Transverse colon (tissue), 4 donors: ENCODE data around the gene NXPE3. TPM values are rescaled to one million over a fixed set of nuclear protein-coding genes. Genes with fewer than 3 reads are reported as not detected.

ENCODE experiments used
- DNase-seq: peaks from one replicate; pipeline ENCODE4 v3.0.0-alpha.2; 2019
- H3K27ac ChIP-seq, 4 donors: fragments of 200-600 bp; sonication (generic); 2 replicates each; pipeline ENCODE4 v1.5.1; 2016 to 2018; ENCODE audit warnings: inconsistent platforms in 4 of 4
- H3K27me3 ChIP-seq: fragments of 200-600 bp; sonication (generic); 2 replicates; pipeline ENCODE4 v1.5.1; 2017; ENCODE audit warnings: inconsistent platforms
- H3K36me3 ChIP-seq, 4 donors: fragments of 200-600 bp; sonication (generic); 2 replicates each; pipeline ENCODE4 v1.5.1; 2017 to 2019; ENCODE audit warnings: inconsistent platforms in 4 of 4
- H3K4me1 ChIP-seq, 4 donors: fragments of 200-600 bp; sonication (generic); 2 replicates each; pipeline ENCODE4 v1.5.1; 2017 to 2020; ENCODE audit warnings: inconsistent platforms in 4 of 4
- H3K4me3 ChIP-seq, 4 donors: fragments of 200-600 bp; sonication (generic); 1 replicate in 1 of 4; 2 replicates in 3 of 4; pipeline versions ENCODE4 v1.5.1 to v1.6.1; 2017 to 2019; ENCODE audit warnings: inconsistent platforms in 4 of 4
- H3K9me3 ChIP-seq, 2 donors: fragments of 200-600 bp; sonication (generic); 2 replicates each; pipeline ENCODE4 v1.5.1; 2017 to 2019; ENCODE audit warnings: inconsistent platforms in 2 of 2
- CTCF ChIP-seq, 5 experiments: fragments of 200-600 bp in 3 of 5; fragments of 450-650 bp in 2 of 5; sonication (generic) in 3 of 5; IDR thresholded peaks; 1 replicate in 2 of 5; 2 replicates in 3 of 5; pipeline ENCODE4 v1.5.1; 2016 to 2017; ENCODE audit warnings: antibody characterized with exemption in 5 of 5, inconsistent platforms in 3 of 5, mild to moderate bottlenecking in 2 of 5, moderate library complexity in 1 of 5
- EP300 ChIP-seq: sonication (generic); formaldehyde crosslinking; IDR thresholded peaks from one replicate; pipeline ENCODE4 v1.6.1; 2017; ENCODE audit warnings: antibody characterized with exemption, low read depth
- POLR2A ChIP-seq: fragments of 450-650 bp; IDR thresholded peaks from one replicate; pipeline ENCODE4 v1.6.1; 2016; ENCODE audit warnings: antibody characterized with exemption, mild to moderate bottlenecking, moderate library complexity
- POLR2AphosphoS5 ChIP-seq, 3 donors: sonication (generic); formaldehyde crosslinking; IDR thresholded peaks; one replicate each; pipeline ENCODE4 v1.6.1; 2016; ENCODE audit warnings: antibody characterized with exemption in 3 of 3
- WGBS, 2 donors: methylation state at CpG; one replicate each; pipeline ENCODE4 v1.1.5; 2018; ENCODE audit warnings: low coverage in 1 of 2; 5-methylcytosine and 5-hydroxymethylcytosine counted together
- in situ Hi-C, 4 donors: fragments of 200-750 bp; cut with MboI; loops; one replicate each; pipeline versions ENCODE4 v1.15.0 to v1.15.1; 2017; ENCODE audit warnings: low sequenced_read_pairs in 3 of 4, low pct_ligation_motif_present in 1 of 4, low pct_unique_long_range_greater_than_20kb in 1 of 4
- intact Hi-C: fragments of 100-400 bp; cut with DNase I; formaldehyde crosslinking; loops from one replicate; pipeline ENCODE4 v1.15.1; 2023; ENCODE audit warnings: low total_unique reads
- total RNA-seq, 4 donors: library from RNA; depleted of rRNA; stranded (reverse); fragments of >200 nt; gene quantifications; one replicate each; pipeline ENCODE4 v1.1.0, GENCODE V29; 2016

NXPE3 gene
- total RNA-seq, 4 donors from 2014 or later = 2.2 to 8.1 (median 2.9) TPM

- H3K9me3 ChIP-seq = no peaks in the 10 kb centered on the region
- no peak for TF ChIP-seq EP300
- TF ChIP-seq POLR2AphosphoS5 (IDR thresholded peaks at IDR 0.05) = peak in 2 of 3 donors; percentile 44 to 71
- no peak for TF ChIP-seq POLR2A
- no peak for TF ChIP-seq CTCF (IDR thresholded peaks at IDR 0.05)
- peaks cover 2 to 75% (median 37%) of the 10 kb centered on the region in 4 donors for H3K36me3 ChIP-seq
- peak overlapping the region; percentile 53 to 100 (median 99) for H3K27ac ChIP-seq
- H3K4me3 ChIP-seq = peak overlapping the region in 1 of 4 donors; percentile 16
- H3K27me3 ChIP-seq = no peaks in the 10 kb centered on the region
- peaks cover 5 to 70% (median 32%) of the 10 kb centered on the region in 4 donors for H3K4me1 ChIP-seq
- intact Hi-C loops = loop anchor here (10.0 kb wide), 1 partner anchor 50 kb away; no protein-coding TSS in a partner anchor
- no peak for DNase-seq
- WGBS, 2 donors = 37 to 60% methylated on average over 2 of the region's 2 CpGs
- in situ Hi-C loops = no loop called here
Observed at GRCh38 chr3:101854608-101855304, 75.7 kb downstream of the NXPE3 start.

GRCh38 chr3:101857301-101857741 is 78.3 kb downstream of the NXPE3 start:
- TF ChIP-seq POLR2A (no peak), EP300 (no peak), POLR2AphosphoS5 (IDR thresholded peaks at IDR 0.05) (peak in 2 of 3 donors; percentile 38 to 49), CTCF (IDR thresholded peaks at IDR 0.05) (no peak)
- Histone ChIP-seq H3K27me3 (no peaks in the 10 kb centered on the region), H3K4me3 (no peak overlapping the region), H3K4me1 (peaks cover 5 to 58% (median 30%) of the 10 kb centered on the region in 4 donors), H3K36me3 (peaks cover 2 to 85% (median 42%) of the 10 kb centered on the region in 4 donors), H3K9me3 (no peaks in the 10 kb centered on the region), H3K27ac (peak overlapping the region in 2 of 4 donors; percentile 15 to 36)
- no peak for DNase-seq
- WGBS, 2 donors = 84 to 95% methylated on average over 4 to 8 of the region's 8 CpGs
- intact Hi-C loops (loop anchor here (10.0 kb wide), 1 partner anchor 53 kb away; no protein-coding TSS in a partner anchor), in situ Hi-C loops (no loop called here)

- intact Hi-C loops (loop anchor here (10.0 kb wide), 1 partner anchor 54 kb away; no protein-coding TSS in a partner anchor), in situ Hi-C loops (no loop called here)
- no peak overlapping the region for H3K27ac ChIP-seq
- H3K9me3 ChIP-seq = no peaks in the 10 kb centered on the region
- TF ChIP-seq CTCF (IDR thresholded peaks at IDR 0.05) (no peak), EP300 (no peak), POLR2A (no peak), POLR2AphosphoS5 (IDR thresholded peaks at IDR 0.05) (no peak)
- peaks cover 3 to 46% (median 23%) of the 10 kb centered on the region in 4 donors for H3K4me1 ChIP-seq
- H3K36me3 ChIP-seq = peaks cover 2 to 72% (median 38%) of the 10 kb centered on the region in 4 donors
- no peak overlapping the region for H3K4me3 ChIP-seq
- 76 to 83% methylated on average over 4 of the region's 4 CpGs for WGBS, 2 donors
- no peaks in the 10 kb centered on the region for H3K27me3 ChIP-seq
- DNase-seq = no peak
Observed at GRCh38 chr3:101858464-101859030, 79.5 kb downstream of the NXPE3 start.

- H3K36me3 ChIP-seq = peaks cover 2 to 58% (median 31%) of the 10 kb centered on the region in 4 donors
- intact Hi-C loops (loop anchor here (10.0 kb wide), 1 partner anchor 55 kb away; no protein-coding TSS in a partner anchor), in situ Hi-C loops (no loop called here)
- peaks cover 3 to 31% (median 16%) of the 10 kb centered on the region in 4 donors for H3K4me1 ChIP-seq
- no peak for TF ChIP-seq POLR2A
- no peak for TF ChIP-seq POLR2AphosphoS5 (IDR thresholded peaks at IDR 0.05)
- TF ChIP-seq CTCF (IDR thresholded peaks at IDR 0.05) = no peak
- TF ChIP-seq EP300 = no peak
- H3K27ac ChIP-seq = no peak overlapping the region
- H3K27me3 ChIP-seq = no peaks in the 10 kb centered on the region
- no peaks in the 10 kb centered on the region for H3K9me3 ChIP-seq
- H3K4me3 ChIP-seq = no peak overlapping the region
- 88 to 90% methylated on average over 4 to 5 of the region's 5 CpGs for WGBS, 2 donors
- DNase-seq = no peak
Observed at GRCh38 chr3:101859882-101860448, 81.0 kb downstream of the NXPE3 start.
